HEK293 (cell line): ENCODE measurements around the gene GCSAM.

ENCODE experiments used
- CTCF ChIA-PET: fragments of 350-600 bp; formaldehyde crosslinking; extraction: SDS; loops from one replicate; lab custom pipeline; 2021; ENCODE audit warnings: antibody characterized with exemption; lab: Yijun Ruan, JAX
- POLR2A ChIA-PET: fragments of 300-600 bp; formaldehyde crosslinking; extraction: SDS; loops from one replicate; lab custom pipeline; 2020; ENCODE audit warnings: antibody characterized with exemption, inconsistent platforms; lab: Yijun Ruan, JAX
- H3K27ac ChIP-seq: fragments of 200-500 bp; sonication (Bioruptor generic); 2 replicates; pipeline ENCODE4 v1.5.1; 2014; ENCODE audit warnings: low read depth, low read length, control low read depth, inconsistent platforms; ENCODE audit errors: extremely low read depth
- H3K36me3 ChIP-seq, 2 experiments: fragments of 200-500 bp in 1 of 2; sonication (Bioruptor generic) in 1 of 2; 1 replicate in 1 of 2; 2 replicates in 1 of 2; pipeline ENCODE4 v1.5.1; 2014 to 2017; ENCODE audit warnings: inconsistent platforms in 2 of 2, low read length in 2 of 2; ENCODE audit not compliant: control insufficient read depth in 2 of 2, insufficient read depth in 1 of 2
- H3K4me1 ChIP-seq: fragments of 200-500 bp; sonication (Bioruptor generic); 2 replicates; pipeline ENCODE4 v1.5.1; 2014; ENCODE audit warnings: mild to moderate bottlenecking, low read length, inconsistent platforms; ENCODE audit not compliant: control insufficient read depth, insufficient read depth
- H3K4me3 ChIP-seq: 2 replicates; pipeline ENCODE4 v1.5.1; 2011; ENCODE audit warnings: low read depth, mild to moderate bottlenecking, control low read depth, low read length, moderate library complexity
- H3K9me3 ChIP-seq: fragments of 200-500 bp; sonication (Bioruptor generic); 2 replicates; pipeline ENCODE4 v1.5.1; 2014; ENCODE audit warnings: low read depth, low read length, inconsistent platforms; ENCODE audit not compliant: control insufficient read depth, insufficient read depth
- HOXD13 ChIP-seq: sonication (generic); formaldehyde crosslinking; IDR thresholded peaks from 2 replicates; pipeline ENCODE4 v1.8.0; 2022; ENCODE audit warnings: missing genetic modification reagents, borderline replicate concordance
- KLF16 ChIP-seq: fragments of 450-650 bp; formaldehyde crosslinking; IDR thresholded peaks from 2 replicates; pipeline ENCODE4 v1.5.1; 2017; ENCODE audit warnings: missing biosample characterization, missing genetic modification characterization
- PATZ1 ChIP-seq: fragments of 450-650 bp; formaldehyde crosslinking; IDR thresholded peaks from 2 replicates; pipeline ENCODE4 v1.5.1; 2016; ENCODE audit warnings: missing biosample characterization, missing genetic modification characterization
- PRDM1 ChIP-seq: fragments of 450-650 bp; formaldehyde crosslinking; IDR thresholded peaks from 2 replicates; pipeline ENCODE4; 2016; ENCODE audit warnings: missing biosample characterization, missing genetic modification characterization
- PRDM10 ChIP-seq: fragments of 450-650 bp; formaldehyde crosslinking; IDR thresholded peaks from 2 replicates; pipeline ENCODE4 v1.5.1; 2016; ENCODE audit warnings: missing biosample characterization, missing genetic modification characterization
- PRDM6 ChIP-seq: fragments of 450-650 bp; formaldehyde crosslinking; IDR thresholded peaks from 2 replicates; pipeline ENCODE4 v1.5.1; 2017; ENCODE audit warnings: missing biosample characterization, missing genetic modification characterization
- REST ChIP-seq: fragments of 450-650 bp; formaldehyde crosslinking; IDR thresholded peaks from 2 replicates; pipeline ENCODE4 v1.5.1; 2016; ENCODE audit warnings: missing biosample characterization, missing genetic modification characterization
- SP2 ChIP-seq: fragments of 450-650 bp; formaldehyde crosslinking; IDR thresholded peaks from 2 replicates; pipeline ENCODE4 v1.5.1; 2016; ENCODE audit warnings: missing biosample characterization, missing genetic modification characterization
- TCF7L2 ChIP-seq: IDR thresholded peaks from 2 replicates; pipeline ENCODE4 v1.6.1; 2011; ENCODE audit warnings: low read depth, mild to moderate bottlenecking, inconsistent platforms, low read length, moderate library complexity, borderline replicate concordance
- TRIM28 ChIP-seq: IDR thresholded peaks from 2 replicates; pipeline ENCODE4 v1.6.1; 2011; ENCODE audit warnings: low read length, control low read depth, borderline replicate concordance
- ZBTB44 ChIP-seq: fragments of 450-650 bp; IDR thresholded peaks from 2 replicates; pipeline ENCODE4 v1.5.1; 2018; ENCODE audit warnings: missing biosample characterization, mild to moderate bottlenecking, missing genetic modification characterization
- ZNF133 ChIP-seq: fragments of 450-650 bp; formaldehyde crosslinking; IDR thresholded peaks from 2 replicates; pipeline ENCODE4 v1.5.1; 2016; ENCODE audit warnings: missing biosample characterization, missing genetic modification characterization
- ZNF24 ChIP-seq: fragments of 450-650 bp; formaldehyde crosslinking; IDR thresholded peaks from 2 replicates; pipeline ENCODE4 v1.5.1; 2016; ENCODE audit warnings: missing biosample characterization, missing genetic modification characterization
- ZNF48 ChIP-seq: fragments of 450-650 bp; formaldehyde crosslinking; IDR thresholded peaks from 2 replicates; pipeline ENCODE4 v1.5.1; 2016; ENCODE audit warnings: missing biosample characterization, missing genetic modification characterization
- ZNF560 ChIP-seq: fragments of 450-650 bp; formaldehyde crosslinking; IDR thresholded peaks from 2 replicates; pipeline ENCODE4 v1.5.1; 2017; ENCODE audit warnings: missing biosample characterization, missing genetic modification characterization, borderline replicate concordance
- ZNF791 ChIP-seq: fragments of 450-650 bp; formaldehyde crosslinking; IDR thresholded peaks from 2 replicates; pipeline ENCODE4 v1.5.1; 2016; ENCODE audit warnings: missing biosample characterization, missing genetic modification characterization

GCSAM gene

GRCh38 chr3:112136959-112137693 lies 4.1 kb upstream of the GCSAM start (continued):
- TF ChIP-seq TRIM28, result 0 out of 2 replicates have a peak, but pooled peaks have one; percentile 16
- no peak for TF ChIP-seq ZNF24 (tag by site-specific recombination)
- no peak for TF ChIP-seq KLF16 (tag by site-specific recombination)
- peak; percentile 61; the same call in 1 of the 2 replicates for TF ChIP-seq TCF7L2
- TF ChIP-seq PATZ1 (tag by site-specific recombination), result no peak

- no peak overlapping the region for H3K27ac ChIP-seq
- H3K9me3 ChIP-seq, result no peaks in the 10 kb centered on the region
- ChIA-PET CTCF (interaction anchor here (0.7 to 2.5 kb wide), 6 partner anchors 12 to 496 kb away, joined by 3 to 18 read pairs (median 4); no protein-coding TSS in a partner anchor), POLR2A (no interaction called here)
- H3K4me3 ChIP-seq, result no peak overlapping the region
- TF ChIP-seq PRDM6 (tag by site-specific recombination) (peak; percentile 24; the same call in 1 of the 2 replicates), PRDM1 (no peak), ZNF560 (tag by site-specific recombination) (no peak), SP2 (tag by site-specific recombination) (no peak), HOXD13 (no peak)
- peaks cover 12% of the 10 kb centered on the region; the same call in 1 of the 2 replicates for H3K4me1 ChIP-seq
- no peaks in the 10 kb centered on the region for H3K36me3 ChIP-seq
Measured at GRCh38 chr3:112136046-112136445, 3.0 kb upstream of the GCSAM start.

- Histone ChIP-seq H3K9me3 (no peaks in the 10 kb centered on the region), H3K27ac (no peak overlapping the region; the same call in 1 of the 2 replicates), H3K4me1 (peaks cover 12% of the 10 kb centered on the region; the same call in 1 of the 2 replicates), H3K4me3 (no peak overlapping the region), H3K36me3 (peaks cover 0 to 8% of the 10 kb centered on the region in 2 experiments; a peak in 1 of 3 replicates)
- ChIA-PET CTCF (no interaction called here), POLR2A (no interaction called here)
- TF ChIP-seq ZNF48 (tag by site-specific recombination) (no peak), ZBTB44 (peak; percentile 21; the same call in 1 of the 2 replicates), ZNF133 (tag by site-specific recombination) (no peak), PRDM10 (tag by site-specific recombination) (0 out of 2 replicates have a peak, but pooled peaks have one; percentile 15), REST (tag by site-specific recombination) (no peak), ZNF791 (no peak)
Measured at GRCh38 chr3:112134335-112135124, 1.5 kb upstream of the GCSAM start.
